Memory B cell (primary cell): ENCODE data around the gene HEPACAM.
A peak's percentile ranks its signal among the peaks of the same experiment; 100 is the strongest.

Source experiments
- ATAC-seq: fragments of 150-1000 bp; cut with Tn5 transposase; 2 replicates; pipeline ENCODE4 v1.10.0; 2021; ENCODE audit warnings: low read depth, mild to moderate bottlenecking, moderate library complexity
- DNase-seq, 2 donors: peaks; one replicate each; pipeline ENCODE4 v3.0.0; 2022; ENCODE audit warnings: low spot score in 2 of 2
- H3K27ac Mint-ChIP-seq: one replicate; pipeline ENCODE4 v1.8.0; 2022; ENCODE audit warnings: mild to moderate bottlenecking, moderate library complexity, mixed read lengths
- H3K27me3 Mint-ChIP-seq: one replicate; pipeline ENCODE4 v1.8.0; 2022; ENCODE audit warnings: mixed read lengths
- H3K36me3 Mint-ChIP-seq: one replicate; pipeline ENCODE4 v1.8.0; 2022; ENCODE audit warnings: mild to moderate bottlenecking, mixed read lengths
- H3K4me1 Mint-ChIP-seq: one replicate; pipeline ENCODE4 v1.8.0; 2022; ENCODE audit warnings: mixed read lengths
- H3K4me3 Mint-ChIP-seq: one replicate; pipeline ENCODE4 v1.8.0; 2022; ENCODE audit warnings: mild to moderate bottlenecking, moderate library complexity, mixed read lengths
- H3K9me3 Mint-ChIP-seq: one replicate; pipeline ENCODE4 v1.8.0; 2022; ENCODE audit warnings: mixed read lengths

The HEPACAM gene

GRCh38 chr11:124878759-124879492 lies 56.9 kb downstream of the HEPACAM start:
- peaks cover 9% of the 10 kb centered on the region for H3K4me1 Mint-ChIP-seq
- no peak overlapping the region for H3K27ac Mint-ChIP-seq
- no peak for DNase-seq
- peaks cover 3% of the 10 kb centered on the region for H3K36me3 Mint-ChIP-seq
- H3K9me3 Mint-ChIP-seq = no peaks in the 10 kb centered on the region
- H3K27me3 Mint-ChIP-seq = peaks cover 35% of the 10 kb centered on the region
- no peak overlapping the region for H3K4me3 Mint-ChIP-seq
- ATAC-seq = no peak

- Mint-ChIP-seq H3K9me3 (no peaks in the 10 kb centered on the region), H3K4me3 (peak overlapping the region; percentile 85), H3K36me3 (peaks cover 3% of the 10 kb centered on the region), H3K27me3 (peaks cover 37% of the 10 kb centered on the region), H3K4me1 (peaks cover 9% of the 10 kb centered on the region), H3K27ac (no peak overlapping the region)
- DNase-seq (no peak), ATAC-seq (no peak)
These were observed 57.7 kb downstream of the HEPACAM start for GRCh38 chr11:124877910-124878758.

- Mint-ChIP-seq H3K9me3 (no peaks in the 10 kb centered on the region), H3K27me3 (peaks cover 42% of the 10 kb centered on the region), H3K4me1 (peaks cover 11% of the 10 kb centered on the region), H3K27ac (peak overlapping the region; percentile 69), H3K4me3 (peak overlapping the region; percentile 85), H3K36me3 (peaks cover 3% of the 10 kb centered on the region)
- no peak for ATAC-seq
- no peak for DNase-seq
These were observed 58.3 kb downstream of the HEPACAM start for GRCh38 chr11:124877631-124877909.

- H3K4me1 Mint-ChIP-seq = peaks cover 11% of the 10 kb centered on the region
- peaks cover 46% of the 10 kb centered on the region for H3K27me3 Mint-ChIP-seq
- H3K27ac Mint-ChIP-seq = peak overlapping the region; percentile 69
- ATAC-seq = no peak
- no peaks in the 10 kb centered on the region for H3K9me3 Mint-ChIP-seq
- H3K4me3 Mint-ChIP-seq = peak overlapping the region; percentile 85
- peaks cover 3% of the 10 kb centered on the region for H3K36me3 Mint-ChIP-seq
- DNase-seq = no peak
These were observed 58.8 kb downstream of the HEPACAM start for GRCh38 chr11:124876818-124877630.

- peaks cover 11% of the 10 kb centered on the region for H3K4me1 Mint-ChIP-seq
- DNase-seq (peak; percentile 54 to 74), ATAC-seq (peak; percentile 91)
- peak overlapping the region; percentile 69 for H3K27ac Mint-ChIP-seq
- no peaks in the 10 kb centered on the region for H3K9me3 Mint-ChIP-seq
- peak overlapping the region; percentile 85 for H3K4me3 Mint-ChIP-seq
- peaks cover 51% of the 10 kb centered on the region for H3K27me3 Mint-ChIP-seq
- peaks cover 3% of the 10 kb centered on the region for H3K36me3 Mint-ChIP-seq
These were observed 59.7 kb downstream of the HEPACAM start for GRCh38 chr11:124875943-124876817.

GRCh38 chr11:124875401-124875800 lies 60.4 kb downstream of the HEPACAM start:
- Mint-ChIP-seq H3K36me3 (peaks cover 3% of the 10 kb centered on the region), H3K27me3 (peaks cover 55% of the 10 kb centered on the region), H3K9me3 (no peaks in the 10 kb centered on the region), H3K4me3 (peak overlapping the region; percentile 61), H3K27ac (no peak overlapping the region), H3K4me1 (peaks cover 11% of the 10 kb centered on the region)
- ATAC-seq = no peak
- no peak for DNase-seq

GRCh38 chr11:124874571-124875255 lies 61.1 kb downstream of the HEPACAM start:
- peaks cover 60% of the 10 kb centered on the region for H3K27me3 Mint-ChIP-seq
- H3K4me3 Mint-ChIP-seq = peak overlapping the region; percentile 30
- no peak overlapping the region for H3K27ac Mint-ChIP-seq

GRCh38 chr11:124873951-124874350 lies 61.9 kb downstream of the HEPACAM start:
- H3K9me3 Mint-ChIP-seq = no peaks in the 10 kb centered on the region
- H3K4me3 Mint-ChIP-seq = no peak overlapping the region
- no peak overlapping the region for H3K27ac Mint-ChIP-seq
- DNase-seq = no peak
- H3K36me3 Mint-ChIP-seq = peaks cover 3% of the 10 kb centered on the region
- H3K27me3 Mint-ChIP-seq = peaks cover 66% of the 10 kb centered on the region
- no peak for ATAC-seq
- H3K4me1 Mint-ChIP-seq = peaks cover 14% of the 10 kb centered on the region

More at GRCh38 chr11:124874571-124875255, 61.1 kb downstream of the HEPACAM start:
- DNase-seq (no peak), ATAC-seq (no peak)
- peaks cover 11% of the 10 kb centered on the region for H3K4me1 Mint-ChIP-seq
- peaks cover 3% of the 10 kb centered on the region for H3K36me3 Mint-ChIP-seq
- no peaks in the 10 kb centered on the region for H3K9me3 Mint-ChIP-seq

- Mint-ChIP-seq H3K4me1 (peaks cover 15% of the 10 kb centered on the region), H3K9me3 (no peaks in the 10 kb centered on the region), H3K27ac (no peak overlapping the region), H3K36me3 (peaks cover 3% of the 10 kb centered on the region), H3K27me3 (peaks cover 70% of the 10 kb centered on the region), H3K4me3 (no peak overlapping the region)
- ATAC-seq = no peak
- DNase-seq = no peak
These were observed 63.1 kb downstream of the HEPACAM start for GRCh38 chr11:124872741-124873140.

- peaks cover 2% of the 10 kb centered on the region for H3K36me3 Mint-ChIP-seq
- H3K27me3 Mint-ChIP-seq = peaks cover 69% of the 10 kb centered on the region
- peaks cover 13% of the 10 kb centered on the region for H3K4me1 Mint-ChIP-seq
- H3K9me3 Mint-ChIP-seq = no peaks in the 10 kb centered on the region
- DNase-seq (no peak), ATAC-seq (no peak)
- H3K4me3 Mint-ChIP-seq = no peak overlapping the region
- H3K27ac Mint-ChIP-seq = no peak overlapping the region
These were observed 63.6 kb downstream of the HEPACAM start for GRCh38 chr11:124872280-124872679.

GRCh38 chr11:124870430-124870829 lies 65.4 kb downstream of the HEPACAM start:
- Mint-ChIP-seq H3K27ac (no peak overlapping the region), H3K36me3 (no peaks in the 10 kb centered on the region), H3K4me1 (peaks cover 10% of the 10 kb centered on the region), H3K27me3 (peaks cover 71% of the 10 kb centered on the region), H3K9me3 (no peaks in the 10 kb centered on the region), H3K4me3 (no peak overlapping the region)
- DNase-seq (no peak), ATAC-seq (no peak)

GRCh38 chr11:124869856-124870387 lies 65.9 kb downstream of the HEPACAM start:
- H3K27me3 Mint-ChIP-seq = peaks cover 67% of the 10 kb centered on the region
- H3K4me1 Mint-ChIP-seq = peaks cover 9% of the 10 kb centered on the region
- no peak overlapping the region for H3K27ac Mint-ChIP-seq
- ATAC-seq = no peak
- H3K9me3 Mint-ChIP-seq = no peaks in the 10 kb centered on the region
- H3K36me3 Mint-ChIP-seq = no peaks in the 10 kb centered on the region
- DNase-seq = no peak
- no peak overlapping the region for H3K4me3 Mint-ChIP-seq
